Spleen (tissue), 11 donors: ENCODE data around the gene DRC1. TPM values are rescaled to one million over a fixed set of nuclear protein-coding genes. Genes with fewer than 3 reads are reported as not detected.

Source experiments
- DNase-seq: peaks from one replicate; pipeline ENCODE4 v3.0.0-alpha.2; 2020
- H3K27ac ChIP-seq, 8 donors: fragments of 200-600 bp; sonication (generic) in 7 of 8; 1 replicate in 4 of 8; 2 replicates in 4 of 8; pipeline versions ENCODE4 v1.5.0 to v1.8.0; 2016 to 2021; ENCODE audit warnings: inconsistent platforms in 4 of 8, mild to moderate bottlenecking in 4 of 8, moderate library complexity in 1 of 8
- H3K27me3 ChIP-seq, 7 donors: fragments of 200-600 bp; sonication (generic) in 6 of 7; replicated peaks in 1 of 7; 1 replicate in 4 of 7; 2 replicates in 3 of 7; pipeline versions ENCODE4 v1.5.0 to v1.8.0; 2016 to 2021; ENCODE audit warnings: inconsistent platforms in 3 of 7, mild to moderate bottlenecking in 1 of 7
- H3K36me3 ChIP-seq, 6 donors: fragments of 200-600 bp; sonication (generic) in 5 of 6; 1 replicate in 4 of 6; 2 replicates in 2 of 6; pipeline versions ENCODE4 v1.5.0 to v1.8.0; 2016 to 2021; ENCODE audit warnings: inconsistent platforms in 2 of 6
- H3K4me1 ChIP-seq, 6 donors: fragments of 200-600 bp; sonication (generic) in 5 of 6; 1 replicate in 3 of 6; 2 replicates in 3 of 6; pipeline versions ENCODE4 v1.5.0 to v1.8.0; 2016 to 2021; ENCODE audit warnings: inconsistent platforms in 3 of 6
- H3K4me3 ChIP-seq, 8 donors: fragments of 200-600 bp; sonication (generic) in 7 of 8; 1 replicate in 4 of 8; 2 replicates in 4 of 8; pipeline versions ENCODE4 v1.5.0 to v1.8.0; 2016 to 2021; ENCODE audit warnings: inconsistent platforms in 4 of 8, mild to moderate bottlenecking in 4 of 8, moderate library complexity in 2 of 8
- H3K9me3 ChIP-seq, 8 donors: fragments of 200-600 bp; sonication (generic) in 7 of 8; 1 replicate in 4 of 8; 2 replicates in 4 of 8; pipeline versions ENCODE4 v1.5.0 to v1.8.0; 2016 to 2021; ENCODE audit warnings: inconsistent platforms in 4 of 8
- POLR2A ChIP-seq, 3 donors: fragments of 450-650 bp; IDR thresholded peaks; one replicate each; pipeline ENCODE4 v1.5.1; 2017; ENCODE audit warnings: antibody characterized with exemption in 3 of 3, mild to moderate bottlenecking in 1 of 3
- POLR2AphosphoS5 ChIP-seq, 3 donors: sonication (generic); formaldehyde crosslinking; IDR thresholded peaks; one replicate each; pipeline ENCODE4 v1.5.1; 2017; ENCODE audit warnings: antibody characterized with exemption in 3 of 3
- WGBS, 5 donors: extraction: QIAGEN DNeasy Blood & Tissue Kit in 3 of 5; methylation state at CpG; one replicate each; pipeline versions ENCODE4 v1.1.5 to v1.1.7; 2013 to 2018; 5-methylcytosine and 5-hydroxymethylcytosine counted together
- intact Hi-C: fragments of 100-400 bp; cut with DNase I; formaldehyde crosslinking; loops from one replicate; pipeline ENCODE4 v1.15.0; 2023; ENCODE audit warnings: low total_unique reads
- polyA plus RNA-seq, 3 donors: library from polyadenylated mRNA; stranded (reverse); fragments of 200-250 nt; gene quantifications; one replicate each; pipeline ENCODE4 v1.2.1, GENCODE V29; 2013
- total RNA-seq, 7 donors: library from RNA; depleted of rRNA in 3 of 7; stranded (reverse); fragments of >200 nt in 3 of 7; fragmentation: NEBNext Ultra II Directional in 4 of 7; extraction: Animal tissue kit (Norgen Biotek cat#: 25700) in 4 of 7; gene quantifications; one replicate each; pipeline versions ENCODE4 v1.1.0 to v1.2.1, GENCODE V29; 2016 to 2021
- TF ChIP-seq, protein P1 (sequence below), 11 experiments: fragments of 200-600 bp in 7 of 11; fragments of 450-650 bp in 4 of 11; sonication (generic) in 4 of 11; IDR thresholded peaks in 8 of 11; conservative IDR thresholded peaks in 3 of 11; 1 replicate in 7 of 11; 2 replicates in 4 of 11; pipeline versions ENCODE4 v1.4.0 to v1.8.0; 2016 to 2021; ENCODE audit warnings: antibody characterized with exemption in 11 of 11, inconsistent platforms in 4 of 11, mild to moderate bottlenecking in 1 of 11
- donor health status: healthy with polysubstance abuse.
- donor health status: DM: no; HTN: no; CAD: no; lungs with moderate emphysema.
- donor health status: DM: no; HTN: no; CAD: no.
- donor health status: Bipolar disorder and iron deficiency.
- donor health status: healthy.
- donor health status: DM: no; HTN: no; CAD: no.
- donor health status: DM: yes; HTN: yes; CAD: no.

The DRC1 gene
- total and polyA plus RNA-seq, 10 donors = 0.04 to 0.25 (median 0.23) TPM; not detected in 7

- no peak overlapping the region for H3K4me3 ChIP-seq
- H3K27ac ChIP-seq = no peak overlapping the region
- H3K9me3 ChIP-seq = no peaks in the 10 kb centered on the region
- intact Hi-C loops = no loop called here
- peaks cover 0 to 6% (median 2%) of the 10 kb centered on the region in 6 donors for H3K4me1 ChIP-seq
- TF ChIP-seq, protein P1, sequence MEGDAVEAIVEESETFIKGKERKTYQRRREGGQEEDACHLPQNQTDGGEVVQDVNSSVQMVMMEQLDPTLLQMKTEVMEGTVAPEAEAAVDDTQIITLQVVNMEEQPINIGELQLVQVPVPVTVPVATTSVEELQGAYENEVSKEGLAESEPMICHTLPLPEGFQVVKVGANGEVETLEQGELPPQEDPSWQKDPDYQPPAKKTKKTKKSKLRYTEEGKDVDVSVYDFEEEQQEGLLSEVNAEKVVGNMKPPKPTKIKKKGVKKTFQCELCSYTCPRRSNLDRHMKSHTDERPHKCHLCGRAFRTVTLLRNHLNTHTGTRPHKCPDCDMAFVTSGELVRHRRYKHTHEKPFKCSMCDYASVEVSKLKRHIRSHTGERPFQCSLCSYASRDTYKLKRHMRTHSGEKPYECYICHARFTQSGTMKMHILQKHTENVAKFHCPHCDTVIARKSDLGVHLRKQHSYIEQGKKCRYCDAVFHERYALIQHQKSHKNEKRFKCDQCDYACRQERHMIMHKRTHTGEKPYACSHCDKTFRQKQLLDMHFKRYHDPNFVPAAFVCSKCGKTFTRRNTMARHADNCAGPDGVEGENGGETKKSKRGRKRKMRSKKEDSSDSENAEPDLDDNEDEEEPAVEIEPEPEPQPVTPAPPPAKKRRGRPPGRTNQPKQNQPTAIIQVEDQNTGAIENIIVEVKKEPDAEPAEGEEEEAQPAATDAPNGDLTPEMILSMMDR (IDR thresholded peaks at IDR 0.05 in 8 of 11, conservative IDR thresholded peaks at IDR 0.05 in 3 of 11) = no peak
- TF ChIP-seq POLR2A (IDR thresholded peaks at IDR 0.05) (no peak), POLR2AphosphoS5 (IDR thresholded peaks at IDR 0.05) (no peak)
- H3K36me3 ChIP-seq = no peaks in the 10 kb centered on the region
- peaks cover 0 to 19% (median 0%) of the 10 kb centered on the region in 7 donors for H3K27me3 ChIP-seq
- peak; percentile 65 for DNase-seq
- 85 to 92% (median 88%) methylated on average over 10 to 19 of the region's 19 CpGs for WGBS, 5 donors
Observed at GRCh38 chr2:26489213-26489850, 87.6 kb downstream of the DRC1 start.

DNA sequence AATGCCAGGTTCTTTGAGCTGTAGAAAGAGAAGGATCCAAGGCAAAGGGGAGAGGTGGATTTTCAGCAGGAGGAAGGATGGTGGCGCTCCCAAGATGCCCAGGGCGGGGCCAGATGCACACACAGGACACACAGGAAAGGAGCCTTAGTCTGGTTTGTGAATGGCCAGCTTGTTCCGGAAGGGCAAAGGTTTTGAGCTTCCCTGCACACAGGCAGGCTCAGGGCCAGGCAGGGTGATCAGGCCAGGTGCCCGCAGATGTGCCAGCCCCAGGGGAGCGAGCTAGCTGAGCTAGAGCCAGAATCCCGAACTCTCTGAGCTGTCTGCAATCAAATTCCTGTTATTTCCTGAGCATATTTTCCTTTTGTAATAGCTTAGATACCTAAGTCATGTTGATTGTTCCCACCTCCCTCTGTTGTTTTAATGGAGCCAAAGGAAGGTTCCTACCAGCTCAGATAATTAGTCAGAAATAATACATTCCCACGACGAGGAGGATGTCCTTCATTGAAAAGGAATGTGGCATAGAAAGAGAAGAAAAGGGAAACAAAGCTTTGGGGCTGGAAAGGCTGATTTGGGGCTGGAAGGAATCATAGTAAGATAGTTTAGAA is 89.9 kb downstream of the DRC1 start:
- no peaks in the 10 kb centered on the region for H3K36me3 ChIP-seq
- H3K27ac ChIP-seq = no peak overlapping the region
- WGBS, 5 donors = 70 to 85% (median 78%) methylated on average over 8 of the region's 8 CpGs
- DNase-seq = peak; percentile 47
- H3K4me1 ChIP-seq = no peaks in the 10 kb centered on the region
- H3K9me3 ChIP-seq = no peaks in the 10 kb centered on the region
- no peak for TF ChIP-seq POLR2AphosphoS5 (IDR thresholded peaks at IDR 0.05)
- TF ChIP-seq, protein P1 (IDR thresholded peaks at IDR 0.05 in 8 of 11, conservative IDR thresholded peaks at IDR 0.05 in 3 of 11) = no peak
- no peak for TF ChIP-seq POLR2A (IDR thresholded peaks at IDR 0.05)
- H3K27me3 ChIP-seq = peaks cover 0 to 36% (median 0%) of the 10 kb centered on the region in 7 donors
- intact Hi-C loops = no loop called here
- H3K4me3 ChIP-seq = no peak overlapping the region

DNA sequence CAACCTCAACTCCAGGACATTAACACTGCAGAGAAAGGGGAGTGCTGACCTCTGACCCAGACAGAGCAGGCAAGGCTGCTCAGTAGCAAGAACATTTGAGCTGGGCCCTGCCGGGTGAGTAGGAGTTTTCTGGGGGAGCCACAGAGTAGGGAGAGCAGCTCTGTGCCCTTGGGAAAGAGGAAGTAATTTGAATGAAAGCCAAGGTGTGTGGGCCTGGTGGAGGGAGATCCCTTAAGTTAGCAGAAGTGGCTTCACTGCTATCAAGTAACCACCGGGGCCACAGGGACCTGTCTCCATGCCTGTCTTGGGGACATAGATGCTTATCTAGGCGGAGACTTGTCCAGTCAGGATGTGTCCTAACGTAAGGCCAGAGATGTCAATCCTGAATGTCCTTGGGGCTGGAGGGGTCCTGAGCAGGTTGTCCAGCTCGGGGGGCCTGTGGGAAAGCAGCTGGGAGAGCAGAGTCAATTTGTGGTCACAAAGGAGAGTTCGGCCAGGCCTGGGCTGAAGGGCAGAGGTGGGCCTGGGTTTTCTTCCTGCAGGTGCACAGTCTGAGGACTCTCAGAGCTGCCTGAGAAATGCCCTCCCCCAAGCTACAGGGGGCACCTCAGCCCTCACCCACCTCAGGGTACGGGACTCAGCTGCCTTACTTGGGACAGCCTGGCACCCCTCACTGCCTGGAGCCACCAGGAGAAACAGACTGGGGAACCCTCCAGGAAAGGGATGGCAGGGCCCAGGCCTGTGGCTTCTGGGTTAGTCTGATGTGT is 91.2 kb downstream of the DRC1 start:
- no peaks in the 10 kb centered on the region for H3K9me3 ChIP-seq
- no peak overlapping the region for H3K27ac ChIP-seq
- 58 to 75% (median 65%) methylated on average over 4 to 7 of the region's 7 CpGs for WGBS, 5 donors
- no peak overlapping the region for H3K4me3 ChIP-seq
- no peak for TF ChIP-seq POLR2A (IDR thresholded peaks at IDR 0.05)
- TF ChIP-seq POLR2AphosphoS5 (IDR thresholded peaks at IDR 0.05) = no peak
- TF ChIP-seq, protein P1 (IDR thresholded peaks at IDR 0.05 in 8 of 11, conservative IDR thresholded peaks at IDR 0.05 in 3 of 11) = no peak
- DNase-seq = peak; percentile 51
- no peaks in the 10 kb centered on the region for H3K36me3 ChIP-seq
- H3K27me3 ChIP-seq = peaks cover 0 to 39% (median under 1%) of the 10 kb centered on the region in 7 donors
- intact Hi-C loops = no loop called here
- H3K4me1 ChIP-seq = peaks cover 0 to 11% (median 0%) of the 10 kb centered on the region in 6 donors

DNA sequence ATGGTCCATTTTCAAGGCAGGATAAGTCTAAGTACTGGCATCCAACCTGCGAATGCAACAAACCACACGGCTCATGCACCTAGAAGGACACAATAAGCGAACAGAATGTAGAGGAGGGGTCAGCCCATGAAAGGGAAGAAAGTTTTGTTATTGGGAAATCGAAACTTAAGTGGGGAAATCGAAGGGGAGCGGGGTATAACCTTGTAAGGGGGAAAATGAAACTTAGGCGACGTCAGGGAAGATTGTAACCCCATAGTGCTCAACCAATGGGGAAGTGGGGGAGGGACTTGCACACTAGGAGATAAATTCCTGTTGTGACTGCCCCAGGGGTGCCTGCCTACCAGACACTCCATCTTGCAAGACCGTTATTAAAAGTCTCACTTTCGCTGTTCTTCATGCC is 91.8 kb downstream of the DRC1 start:
- intact Hi-C loops = no loop called here
- Histone ChIP-seq H3K27me3 (peaks cover 0 to 46% (median 6%) of the 10 kb centered on the region in 7 donors), H3K27ac (no peak overlapping the region), H3K4me3 (no peak overlapping the region), H3K36me3 (no peaks in the 10 kb centered on the region), H3K9me3 (no peaks in the 10 kb centered on the region), H3K4me1 (peaks cover 0 to 15% (median 0%) of the 10 kb centered on the region in 6 donors)
- DNase-seq = peak; percentile 14
- 67 to 83% (median 76%) methylated on average over 10 of the region's 10 CpGs for WGBS, 5 donors
- TF ChIP-seq, protein P1 (IDR thresholded peaks at IDR 0.05 in 8 of 11, conservative IDR thresholded peaks at IDR 0.05 in 3 of 11) = no peak
- TF ChIP-seq POLR2A (IDR thresholded peaks at IDR 0.05) (no peak), POLR2AphosphoS5 (IDR thresholded peaks at IDR 0.05) (no peak)
